ENCODE data around the gene NECAB2.

Gene NECAB2

GRCh38 chr16:83968306-83968851 lies 335 bp downstream of the NECAB2 start:
- FAIRE-seq, result no peak

- FAIRE-seq, result no peak
Measured at GRCh38 chr16:83968891-83969649, 1.0 kb downstream of the NECAB2 start.

GRCh38 chr16:83969771-83970429 lies 1.9 kb downstream of the NECAB2 start:
- no peak for FAIRE-seq

- no peak for FAIRE-seq
Measured at GRCh38 chr16:83970430-83970815, 2.4 kb downstream of the NECAB2 start.

GRCh38 chr16:83971165-83972130 lies 3.4 kb downstream of the NECAB2 start:
- FAIRE-seq, result no peak

GRCh38 chr16:83972256-83973008 lies 4.4 kb downstream of the NECAB2 start:
- no peak for FAIRE-seq

- no peak for FAIRE-seq
Measured at GRCh38 chr16:83973077-83973476, 5.0 kb downstream of the NECAB2 start.

GRCh38 chr16:83973581-83974385 lies 5.7 kb downstream of the NECAB2 start:
- no peak for FAIRE-seq

- FAIRE-seq, result no peak
Measured at GRCh38 chr16:83974475-83974874, 6.4 kb downstream of the NECAB2 start.

- no peak for FAIRE-seq
Measured at GRCh38 chr16:83975590-83976260, 7.7 kb downstream of the NECAB2 start.

GRCh38 chr16:83977056-83977815 lies 9.2 kb downstream of the NECAB2 start:
- no peak for FAIRE-seq

GRCh38 chr16:83978401-83978904 lies 10.4 kb downstream of the NECAB2 start:
- FAIRE-seq, result no peak

GRCh38 chr16:83979441-83979840 lies 11.4 kb downstream of the NECAB2 start:
- FAIRE-seq, result no peak

GRCh38 chr16:83980794-83981193 lies 12.8 kb downstream of the NECAB2 start:
- no peak for FAIRE-seq

GRCh38 chr16:83981799-83982198 lies 13.8 kb downstream of the NECAB2 start:
- no peak for FAIRE-seq

GRCh38 chr16:83983491-83983890 lies 15.4 kb downstream of the NECAB2 start:
- no peak for FAIRE-seq

- no peak for FAIRE-seq
Measured at GRCh38 chr16:83989300-83989699, 21.3 kb downstream of the NECAB2 start.

GRCh38 chr16:83990492-83990891 lies 22.4 kb downstream of the NECAB2 start:
- no peak for FAIRE-seq

GRCh38 chr16:83992624-83993023 lies 24.6 kb downstream of the NECAB2 start:
- FAIRE-seq, result no peak

- no peak for FAIRE-seq
Measured at GRCh38 chr16:83994087-83994486, 26.0 kb downstream of the NECAB2 start.

All from A204.1 (cell line).